Type B pancreatic cell (in vitro differentiated cells): ENCODE measurements around the gene PDE4B. TPM values are rescaled to one million over a fixed set of nuclear protein-coding genes. Genes with fewer than 3 reads are reported as not detected.

ENCODE experiments used
- DNase-seq: peaks from one replicate; pipeline ENCODE4 v3.0.0; 2021; ENCODE audit warnings: mixed read lengths; ENCODE audit not compliant: unreplicated experiment; ENCODE audit errors: extremely low spot score
- H3K27ac Mint-ChIP-seq: 2 replicates; pipeline ENCODE4 v1.8.0; 2021; ENCODE audit warnings: mild to moderate bottlenecking, mixed read lengths
- H3K27me3 Mint-ChIP-seq: 2 replicates; pipeline ENCODE4 v1.8.0; 2021; ENCODE audit warnings: mixed read lengths
- H3K36me3 Mint-ChIP-seq: 2 replicates; pipeline ENCODE4 v1.8.0; 2021; ENCODE audit warnings: mixed read lengths
- H3K4me1 Mint-ChIP-seq: one replicate; pipeline ENCODE4 v1.8.0; 2021; ENCODE audit warnings: mixed read lengths; ENCODE audit not compliant: unreplicated experiment
- H3K4me3 Mint-ChIP-seq: 2 replicates; pipeline ENCODE4 v1.8.0; 2021; ENCODE audit warnings: mild to moderate bottlenecking, mixed read lengths
- H3K9me3 Mint-ChIP-seq: 2 replicates; pipeline ENCODE4 v1.8.0; 2021; ENCODE audit warnings: mixed read lengths
- total RNA-seq: library from RNA; stranded (reverse); gene quantifications from 2 replicates; pipeline ENCODE4 v1.2.1, GENCODE V29; 2021; ENCODE audit warnings: low replicate concordance
- TF ChIP-seq, protein P1 (sequence below): fragments of 200-600 bp; sonication (generic); conservative IDR thresholded peaks from 2 replicates; pipeline ENCODE4 v1.5.0; 2021; ENCODE audit warnings: antibody characterized with exemption, mild to moderate bottlenecking

Gene PDE4B
- total RNA-seq, 1 donor from 2014 or later, result 4.7 TPM

GRCh38 chr1:66267201-66267940, 474.7 kb downstream of the PDE4B start:
- Mint-ChIP-seq H3K27me3 (no peaks in the 10 kb centered on the region), H3K27ac (no peak overlapping the region), H3K4me3 (no peak overlapping the region), H3K9me3 (no peaks in the 10 kb centered on the region), H3K36me3 (no peaks in the 10 kb centered on the region), H3K4me1 (peaks cover 20% of the 10 kb centered on the region)
- TF ChIP-seq, protein P1, sequence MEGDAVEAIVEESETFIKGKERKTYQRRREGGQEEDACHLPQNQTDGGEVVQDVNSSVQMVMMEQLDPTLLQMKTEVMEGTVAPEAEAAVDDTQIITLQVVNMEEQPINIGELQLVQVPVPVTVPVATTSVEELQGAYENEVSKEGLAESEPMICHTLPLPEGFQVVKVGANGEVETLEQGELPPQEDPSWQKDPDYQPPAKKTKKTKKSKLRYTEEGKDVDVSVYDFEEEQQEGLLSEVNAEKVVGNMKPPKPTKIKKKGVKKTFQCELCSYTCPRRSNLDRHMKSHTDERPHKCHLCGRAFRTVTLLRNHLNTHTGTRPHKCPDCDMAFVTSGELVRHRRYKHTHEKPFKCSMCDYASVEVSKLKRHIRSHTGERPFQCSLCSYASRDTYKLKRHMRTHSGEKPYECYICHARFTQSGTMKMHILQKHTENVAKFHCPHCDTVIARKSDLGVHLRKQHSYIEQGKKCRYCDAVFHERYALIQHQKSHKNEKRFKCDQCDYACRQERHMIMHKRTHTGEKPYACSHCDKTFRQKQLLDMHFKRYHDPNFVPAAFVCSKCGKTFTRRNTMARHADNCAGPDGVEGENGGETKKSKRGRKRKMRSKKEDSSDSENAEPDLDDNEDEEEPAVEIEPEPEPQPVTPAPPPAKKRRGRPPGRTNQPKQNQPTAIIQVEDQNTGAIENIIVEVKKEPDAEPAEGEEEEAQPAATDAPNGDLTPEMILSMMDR, result no peak
- DNase-seq, result no peak

GRCh38 chr1:66269222-66269621, 476.5 kb downstream of the PDE4B start:
- Mint-ChIP-seq H3K27me3 (no peaks in the 10 kb centered on the region), H3K9me3 (no peaks in the 10 kb centered on the region), H3K36me3 (no peaks in the 10 kb centered on the region), H3K27ac (no peak overlapping the region), H3K4me3 (no peak overlapping the region), H3K4me1 (peaks cover 22% of the 10 kb centered on the region)
- TF ChIP-seq, protein P1, result no peak
- DNase-seq, result no peak

GRCh38 chr1:66270119-66270812, 477.6 kb downstream of the PDE4B start:
- H3K27me3 Mint-ChIP-seq, result no peaks in the 10 kb centered on the region
- no peak overlapping the region for H3K4me3 Mint-ChIP-seq
- H3K4me1 Mint-ChIP-seq, result peaks cover 22% of the 10 kb centered on the region
- no peaks in the 10 kb centered on the region for H3K36me3 Mint-ChIP-seq
- TF ChIP-seq, protein P1, result no peak
- no peak overlapping the region for H3K27ac Mint-ChIP-seq
- H3K9me3 Mint-ChIP-seq, result no peaks in the 10 kb centered on the region
- no peak for DNase-seq

DNA sequence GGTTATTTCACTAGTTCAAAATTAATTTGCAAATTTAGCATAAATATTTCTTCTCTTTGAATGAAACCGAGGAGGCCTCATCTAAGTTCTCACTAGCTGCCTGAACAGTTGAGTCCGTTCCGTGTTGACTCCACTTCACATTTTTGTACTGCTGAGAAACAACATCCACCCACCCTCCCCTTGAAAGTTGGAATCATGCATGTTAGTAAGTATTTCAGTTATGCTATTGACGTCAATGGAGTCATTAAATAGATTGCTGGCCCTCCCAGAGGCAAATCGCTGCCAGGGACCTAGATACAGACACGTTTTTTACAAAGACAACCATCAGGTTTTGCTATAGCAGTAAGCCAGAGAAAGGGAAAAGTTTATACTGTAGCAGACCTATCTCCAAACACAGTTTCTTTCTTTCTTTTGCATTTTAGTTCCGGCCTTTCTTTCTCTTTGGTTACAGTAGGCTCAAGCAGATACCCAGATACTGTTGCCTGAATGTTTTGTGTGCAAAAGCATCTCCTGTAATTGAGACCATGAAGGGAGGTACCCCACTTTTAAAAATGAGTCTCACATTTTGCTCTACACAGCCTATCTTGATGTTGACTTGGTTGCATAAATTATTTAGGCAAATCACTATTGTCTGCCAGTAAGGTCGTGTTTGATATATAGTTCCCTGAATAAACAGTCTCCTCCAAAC, 478.7 kb downstream of the PDE4B start:
- H3K4me3 Mint-ChIP-seq, result peak overlapping the region; percentile 81
- TF ChIP-seq, protein P1, result no peak
- no peaks in the 10 kb centered on the region for H3K27me3 Mint-ChIP-seq
- no peaks in the 10 kb centered on the region for H3K36me3 Mint-ChIP-seq
- peak overlapping the region; percentile 94 for H3K27ac Mint-ChIP-seq
- no peaks in the 10 kb centered on the region for H3K9me3 Mint-ChIP-seq
- no peak for DNase-seq
- H3K4me1 Mint-ChIP-seq, result peaks cover 22% of the 10 kb centered on the region

- no peaks in the 10 kb centered on the region for H3K27me3 Mint-ChIP-seq
- TF ChIP-seq, protein P1, result no peak
- no peak for DNase-seq
- peak overlapping the region; percentile 94 for H3K27ac Mint-ChIP-seq
- H3K36me3 Mint-ChIP-seq, result no peaks in the 10 kb centered on the region
- H3K4me1 Mint-ChIP-seq, result peaks cover 22% of the 10 kb centered on the region
- peak overlapping the region; percentile 81 for H3K4me3 Mint-ChIP-seq
- H3K9me3 Mint-ChIP-seq, result no peaks in the 10 kb centered on the region
These were observed 479.2 kb downstream of the PDE4B start for GRCh38 chr1:66271904-66272254.
